Measurements from ENCODE around the gene LRRFIP1. TPM values are rescaled to one million over a fixed set of nuclear protein-coding genes. Genes with fewer than 3 reads are reported as not detected.

The LRRFIP1 gene
- total and polyA plus RNA-seq, 12 donors: 18.7 to 79.7 (median 51.8) TPM

DNA sequence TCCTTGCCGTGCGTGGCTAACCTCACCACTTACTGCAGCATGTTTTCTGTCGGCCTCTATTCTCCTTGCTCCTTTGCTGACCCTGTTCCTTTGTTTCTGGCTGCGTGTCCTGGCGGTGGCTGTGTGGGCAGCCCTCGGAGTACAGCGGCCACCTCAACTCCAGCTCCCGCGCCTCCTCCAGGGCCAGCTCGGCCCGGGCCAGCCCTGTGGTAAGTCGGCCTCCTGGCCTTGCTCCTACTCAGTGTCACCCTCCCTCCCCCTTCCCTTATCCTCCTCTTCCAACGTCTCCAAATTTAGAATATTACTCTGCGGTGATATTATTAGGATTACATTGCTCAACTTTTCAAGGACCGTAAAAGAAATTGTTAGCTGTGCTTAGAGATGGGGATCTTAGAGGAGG lies 111.7 kb downstream of the LRRFIP1 start:
- H3K27me3 ChIP-seq: no peaks in the 10 kb centered on the region
- intact Hi-C loops (cut with DNase I): loop anchor here in 1 of 2 donors (5.0 kb wide), 1 partner anchor 37 kb away; no protein-coding TSS in a partner anchor
- peak; percentile 59 to 79 (median 76) for DNase-seq
- H3K4me1 ChIP-seq (replicated peaks in 1 of 2): peaks cover 13 to 43% of the 10 kb centered on the region in 2 donors
- H3K27ac ChIP-seq: peak overlapping the region in 3 of 5 donors; percentile 45 to 57 (median 48)
- no peaks in the 10 kb centered on the region for H3K9me3 ChIP-seq (replicated peaks in 1 of 3)
- TF ChIP-seq, protein P1, sequence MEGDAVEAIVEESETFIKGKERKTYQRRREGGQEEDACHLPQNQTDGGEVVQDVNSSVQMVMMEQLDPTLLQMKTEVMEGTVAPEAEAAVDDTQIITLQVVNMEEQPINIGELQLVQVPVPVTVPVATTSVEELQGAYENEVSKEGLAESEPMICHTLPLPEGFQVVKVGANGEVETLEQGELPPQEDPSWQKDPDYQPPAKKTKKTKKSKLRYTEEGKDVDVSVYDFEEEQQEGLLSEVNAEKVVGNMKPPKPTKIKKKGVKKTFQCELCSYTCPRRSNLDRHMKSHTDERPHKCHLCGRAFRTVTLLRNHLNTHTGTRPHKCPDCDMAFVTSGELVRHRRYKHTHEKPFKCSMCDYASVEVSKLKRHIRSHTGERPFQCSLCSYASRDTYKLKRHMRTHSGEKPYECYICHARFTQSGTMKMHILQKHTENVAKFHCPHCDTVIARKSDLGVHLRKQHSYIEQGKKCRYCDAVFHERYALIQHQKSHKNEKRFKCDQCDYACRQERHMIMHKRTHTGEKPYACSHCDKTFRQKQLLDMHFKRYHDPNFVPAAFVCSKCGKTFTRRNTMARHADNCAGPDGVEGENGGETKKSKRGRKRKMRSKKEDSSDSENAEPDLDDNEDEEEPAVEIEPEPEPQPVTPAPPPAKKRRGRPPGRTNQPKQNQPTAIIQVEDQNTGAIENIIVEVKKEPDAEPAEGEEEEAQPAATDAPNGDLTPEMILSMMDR (IDR thresholded peaks at IDR 0.05): peak in 2 of 6 experiments; percentile 19
- no peak for TF ChIP-seq POLR2A (IDR thresholded peaks at IDR 0.05)
- 23 to 34% (median 27%) methylated on average over 15 of the region's 15 CpGs for WGBS, 4 donors
- no peaks in the 10 kb centered on the region for H3K36me3 ChIP-seq (replicated peaks in 1 of 2)
- H3K4me3 ChIP-seq: no peak overlapping the region

DNA sequence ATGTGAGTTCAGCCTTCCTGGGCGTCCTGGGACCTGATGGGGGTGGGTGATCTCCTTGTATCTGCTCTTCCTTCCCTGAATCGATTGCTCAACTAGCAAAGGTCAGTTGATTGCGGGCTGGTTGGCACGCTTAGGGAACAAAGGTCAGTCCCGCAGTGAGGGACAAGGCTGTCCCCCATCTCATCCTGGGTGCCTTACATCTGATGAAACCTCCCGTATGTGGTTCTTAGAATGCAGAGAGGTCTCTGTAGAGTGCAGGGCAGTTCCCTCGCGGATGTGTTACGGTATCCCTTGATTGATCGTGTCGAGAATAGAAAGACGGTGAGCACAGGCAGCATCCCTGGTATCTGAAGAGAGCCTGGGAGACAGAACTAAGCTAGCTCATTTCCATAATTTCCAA lies 114.8 kb downstream of the LRRFIP1 start:
- Histone ChIP-seq H3K36me3 (replicated peaks in 1 of 2) (peaks cover 0 to under 1% of the 10 kb centered on the region in 2 donors), H3K27me3 (no peaks in the 10 kb centered on the region), H3K4me3 (no peak overlapping the region), H3K27ac (no peak overlapping the region), H3K9me3 (replicated peaks in 1 of 3) (no peaks in the 10 kb centered on the region), H3K4me1 (replicated peaks in 1 of 2) (peaks cover 13 to 17% of the 10 kb centered on the region in 2 donors)
- DNase-seq: no peak
- TF ChIP-seq, protein P1 (IDR thresholded peaks at IDR 0.05): no peak
- TF ChIP-seq POLR2A (IDR thresholded peaks at IDR 0.05): no peak
- intact Hi-C loops (cut with DNase I): loop anchor here (2.0 to 10.0 kb wide), 4 partner anchors 70 to 227 kb away; no protein-coding TSS in a partner anchor
- 83 to 87% (median 85%) methylated on average over 12 of the region's 12 CpGs for WGBS, 4 donors

DNA sequence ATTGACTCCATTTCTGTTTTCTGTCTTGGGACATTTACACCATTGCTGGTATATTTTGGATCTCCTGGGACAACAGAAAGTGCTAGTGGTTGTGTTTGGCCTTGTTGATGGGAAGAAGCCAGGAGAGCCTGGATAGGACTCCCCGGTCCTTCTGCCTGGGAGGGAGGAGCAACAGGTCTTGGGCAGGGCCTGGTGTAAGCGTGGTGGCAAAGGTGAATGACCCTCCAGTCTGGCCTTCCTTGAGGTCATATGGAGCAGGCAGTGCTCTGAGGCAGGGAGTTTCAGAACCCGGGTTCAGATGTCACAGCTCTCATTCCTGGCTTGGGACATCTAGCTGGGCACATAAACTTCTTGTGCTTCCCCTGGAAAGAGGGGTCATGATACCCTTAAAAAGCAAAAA lies 115.2 kb downstream of the LRRFIP1 start:
- intact Hi-C loops (cut with DNase I): loop anchor here (2.0 to 10.0 kb wide), 4 partner anchors 70 to 228 kb away; no protein-coding TSS in a partner anchor
- Histone ChIP-seq H3K27ac (no peak overlapping the region), H3K4me3 (no peak overlapping the region), H3K4me1 (replicated peaks in 1 of 2) (peaks cover 13 to 17% of the 10 kb centered on the region in 2 donors), H3K27me3 (no peaks in the 10 kb centered on the region), H3K9me3 (replicated peaks in 1 of 3) (no peaks in the 10 kb centered on the region), H3K36me3 (replicated peaks in 1 of 2) (peaks cover 0 to 4% of the 10 kb centered on the region in 2 donors)
- TF ChIP-seq POLR2A (IDR thresholded peaks at IDR 0.05): no peak
- TF ChIP-seq, protein P1 (IDR thresholded peaks at IDR 0.05): no peak
- DNase-seq: no peak
- 67 to 84% (median 77%) methylated on average over 3 of the region's 3 CpGs for WGBS, 4 donors

DNA sequence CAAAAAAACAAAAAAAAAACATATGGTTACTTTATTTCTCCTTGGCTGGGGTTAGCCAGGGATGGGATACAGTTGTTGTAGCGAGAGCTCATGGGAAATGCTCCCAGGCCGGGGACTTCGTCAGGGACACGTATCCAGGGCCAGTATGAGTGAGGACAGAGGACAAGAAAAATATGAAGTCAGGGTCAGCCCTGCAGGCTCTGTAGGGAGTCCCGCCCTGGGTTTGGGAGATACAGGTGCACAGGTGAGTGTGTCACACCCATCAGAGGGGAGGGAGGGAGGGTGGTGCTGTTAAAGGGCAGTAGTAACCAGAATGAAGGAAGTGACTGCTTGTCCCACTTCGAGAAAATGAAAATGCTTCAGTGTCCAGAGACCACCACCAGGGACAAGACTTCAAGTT lies 115.6 kb downstream of the LRRFIP1 start:
- H3K4me3 ChIP-seq: no peak overlapping the region
- 80 to 91% (median 88%) methylated on average over 6 of the region's 6 CpGs for WGBS, 4 donors
- H3K27ac ChIP-seq: no peak overlapping the region
- no peaks in the 10 kb centered on the region for H3K27me3 ChIP-seq
- peak in 1 of 7 donors; percentile 13 for DNase-seq
- TF ChIP-seq, protein P1 (IDR thresholded peaks at IDR 0.05): no peak
- TF ChIP-seq POLR2A (IDR thresholded peaks at IDR 0.05): no peak
- no peaks in the 10 kb centered on the region for H3K9me3 ChIP-seq (replicated peaks in 1 of 3)
- intact Hi-C loops (cut with DNase I): loop anchor here (2.0 to 10.0 kb wide), 4 partner anchors 71 to 228 kb away; no protein-coding TSS in a partner anchor
- peaks cover 13 to 17% of the 10 kb centered on the region in 2 donors for H3K4me1 ChIP-seq (replicated peaks in 1 of 2)
- H3K36me3 ChIP-seq (replicated peaks in 1 of 2): peaks cover 0 to 4% of the 10 kb centered on the region in 2 donors

Measured in adrenal gland (tissue), 12 donors.